ENCODE results near the gene ZNF683. TPM values are rescaled to one million over a fixed set of nuclear protein-coding genes. Genes with fewer than 3 reads are reported as not detected.

The ZNF683 gene
- total and polyA plus RNA-seq, 2 donors (not counting 1 experiment from before 2014, with no cell fraction given) = not detected

DNA sequence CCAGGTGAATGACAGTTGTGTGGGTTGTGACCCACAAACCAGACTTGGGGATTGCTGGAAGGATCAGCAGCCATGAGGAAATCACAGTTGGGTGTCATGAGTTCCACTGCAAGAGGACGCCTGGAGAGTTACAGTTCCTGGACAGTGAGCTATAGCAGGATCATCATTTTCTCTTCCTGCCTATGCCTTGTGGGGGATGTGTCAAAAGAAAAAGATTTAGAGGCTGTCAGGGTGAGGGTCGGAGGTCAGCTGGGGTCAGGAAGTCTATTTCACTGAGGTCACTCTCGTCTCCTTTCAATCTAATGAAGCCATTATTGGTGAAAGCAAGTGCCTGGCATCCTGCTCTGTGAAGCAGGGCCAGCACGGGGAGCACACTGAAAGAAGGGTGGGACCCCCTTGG lies 31.1 kb upstream of the ZNF683 start:
- no peak for DNase-seq (ENCODE audit: low read depth in 2 of 2)
- H3K27ac ChIP-seq (ENCODE audit: insufficient read depth, low read length) = no peak overlapping the region
- H3K9me3 ChIP-seq (ENCODE audit: control insufficient read depth, insufficient read depth, low read depth, low read length) = no peaks in the 10 kb centered on the region
- H3K4me1 ChIP-seq (ENCODE audit: control insufficient read depth, extremely low read depth, insufficient read depth, low read length) = no peaks in the 10 kb centered on the region
- H4K20me1 ChIP-seq (ENCODE audit: control insufficient read depth, extremely low read depth, insufficient read depth, low read length) = no peaks in the 10 kb centered on the region
- H2AFZ ChIP-seq (ENCODE audit: low read length) = no peak overlapping the region
- H3K4me3 ChIP-seq (replicated peaks in 1 of 4; ENCODE audit: control extremely low read depth in 1 of 4, insufficient read depth in 1 of 4, low read depth in 3 of 4, low read length in 4 of 4) = no peak overlapping the region
- no peak overlapping the region for H3K9ac ChIP-seq (ENCODE audit: insufficient read depth, low read length)
- H3K4me2 ChIP-seq (ENCODE audit: extremely low read depth, insufficient read depth, low read length) = no peak overlapping the region
- H3K79me2 ChIP-seq (ENCODE audit: control insufficient read depth, insufficient read depth, low read length) = no peaks in the 10 kb centered on the region
- no peaks in the 10 kb centered on the region for H3K27me3 ChIP-seq (ENCODE audit: control insufficient read depth, insufficient read depth, low read length)
- TF ChIP-seq, protein P1, sequence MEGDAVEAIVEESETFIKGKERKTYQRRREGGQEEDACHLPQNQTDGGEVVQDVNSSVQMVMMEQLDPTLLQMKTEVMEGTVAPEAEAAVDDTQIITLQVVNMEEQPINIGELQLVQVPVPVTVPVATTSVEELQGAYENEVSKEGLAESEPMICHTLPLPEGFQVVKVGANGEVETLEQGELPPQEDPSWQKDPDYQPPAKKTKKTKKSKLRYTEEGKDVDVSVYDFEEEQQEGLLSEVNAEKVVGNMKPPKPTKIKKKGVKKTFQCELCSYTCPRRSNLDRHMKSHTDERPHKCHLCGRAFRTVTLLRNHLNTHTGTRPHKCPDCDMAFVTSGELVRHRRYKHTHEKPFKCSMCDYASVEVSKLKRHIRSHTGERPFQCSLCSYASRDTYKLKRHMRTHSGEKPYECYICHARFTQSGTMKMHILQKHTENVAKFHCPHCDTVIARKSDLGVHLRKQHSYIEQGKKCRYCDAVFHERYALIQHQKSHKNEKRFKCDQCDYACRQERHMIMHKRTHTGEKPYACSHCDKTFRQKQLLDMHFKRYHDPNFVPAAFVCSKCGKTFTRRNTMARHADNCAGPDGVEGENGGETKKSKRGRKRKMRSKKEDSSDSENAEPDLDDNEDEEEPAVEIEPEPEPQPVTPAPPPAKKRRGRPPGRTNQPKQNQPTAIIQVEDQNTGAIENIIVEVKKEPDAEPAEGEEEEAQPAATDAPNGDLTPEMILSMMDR (conservative IDR thresholded peaks at IDR 0.05 in 1 of 2, IDR thresholded peaks at IDR 0.05 in 1 of 2; ENCODE audit: low read depth in 1 of 2, low read length in 2 of 2) = no peak
- TF ChIP-seq EZH2 (IDR thresholded peaks at IDR 0.05; ENCODE audit: low read length, missing control alignments) = no peak
- no peaks in the 10 kb centered on the region for H3K36me3 ChIP-seq (ENCODE audit: control insufficient read depth, insufficient read depth, low read length)

DNA sequence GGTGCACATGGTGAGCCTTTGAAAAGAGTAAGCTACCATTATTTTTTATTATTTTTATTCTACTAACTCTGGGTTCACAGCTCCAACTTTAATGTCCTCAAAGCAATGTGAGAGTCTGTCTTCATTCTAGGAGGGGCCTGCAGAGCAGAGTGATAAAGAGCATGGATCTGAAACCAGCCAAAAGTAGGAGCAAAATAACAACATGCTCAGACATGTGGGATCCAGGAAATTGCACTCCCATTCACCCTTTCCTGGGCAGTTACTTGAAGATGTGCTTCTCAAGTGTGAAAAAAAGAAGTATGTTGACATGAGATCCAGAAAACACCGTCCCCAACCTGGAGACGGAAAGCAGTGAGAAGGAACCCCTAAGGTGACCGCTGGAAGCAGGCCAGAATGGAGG lies 29.3 kb upstream of the ZNF683 start:
- H3K4me2 ChIP-seq (ENCODE audit: extremely low read depth, insufficient read depth, low read length) = no peak overlapping the region
- H3K4me1 ChIP-seq (ENCODE audit: control insufficient read depth, extremely low read depth, insufficient read depth, low read length) = no peaks in the 10 kb centered on the region
- no peak for TF ChIP-seq EZH2 (IDR thresholded peaks at IDR 0.05; ENCODE audit: low read length, missing control alignments)
- TF ChIP-seq, protein P1 (conservative IDR thresholded peaks at IDR 0.05 in 1 of 2, IDR thresholded peaks at IDR 0.05 in 1 of 2; ENCODE audit: low read depth in 1 of 2, low read length in 2 of 2) = no peak
- no peaks in the 10 kb centered on the region for H3K27me3 ChIP-seq (ENCODE audit: control insufficient read depth, insufficient read depth, low read length)
- H3K9ac ChIP-seq (ENCODE audit: insufficient read depth, low read length) = no peak overlapping the region
- H3K27ac ChIP-seq (ENCODE audit: insufficient read depth, low read length) = no peak overlapping the region
- no peaks in the 10 kb centered on the region for H4K20me1 ChIP-seq (ENCODE audit: control insufficient read depth, extremely low read depth, insufficient read depth, low read length)
- no peaks in the 10 kb centered on the region for H3K36me3 ChIP-seq (ENCODE audit: control insufficient read depth, insufficient read depth, low read length)
- no peak for DNase-seq (ENCODE audit: low read depth in 2 of 2)
- H3K79me2 ChIP-seq (ENCODE audit: control insufficient read depth, insufficient read depth, low read length) = no peaks in the 10 kb centered on the region
- H3K4me3 ChIP-seq (replicated peaks in 1 of 4; ENCODE audit: control extremely low read depth in 1 of 4, insufficient read depth in 1 of 4, low read depth in 3 of 4, low read length in 4 of 4) = no peak overlapping the region
- no peak overlapping the region for H2AFZ ChIP-seq (ENCODE audit: low read length)
- H3K9me3 ChIP-seq (ENCODE audit: control insufficient read depth, insufficient read depth, low read depth, low read length) = no peaks in the 10 kb centered on the region

DNA sequence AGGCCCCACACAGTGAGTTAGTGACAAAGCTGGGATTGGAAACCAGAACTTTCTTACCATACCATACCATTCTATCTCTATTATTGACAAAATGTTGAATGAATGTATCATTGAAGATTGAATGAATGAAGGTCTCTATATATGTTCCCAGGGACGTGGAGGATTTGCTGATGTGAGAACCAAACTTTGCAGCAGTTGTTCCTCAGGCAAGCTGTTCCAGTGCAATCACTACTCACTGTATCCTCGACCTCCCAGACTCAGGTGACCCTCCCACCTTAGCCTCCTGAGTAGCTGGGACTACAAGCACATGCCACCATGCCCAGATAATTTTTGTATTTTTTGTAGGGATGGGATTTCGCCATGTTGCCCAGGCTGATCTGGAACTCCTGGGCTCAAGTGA lies 26.5 kb upstream of the ZNF683 start:
- no peaks in the 10 kb centered on the region for H3K79me2 ChIP-seq (ENCODE audit: control insufficient read depth, insufficient read depth, low read length)
- H3K9me3 ChIP-seq (ENCODE audit: control insufficient read depth, insufficient read depth, low read depth, low read length) = no peaks in the 10 kb centered on the region
- no peaks in the 10 kb centered on the region for H3K4me1 ChIP-seq (ENCODE audit: control insufficient read depth, extremely low read depth, insufficient read depth, low read length)
- no peak overlapping the region for H3K4me2 ChIP-seq (ENCODE audit: extremely low read depth, insufficient read depth, low read length)
- H2AFZ ChIP-seq (ENCODE audit: low read length) = no peak overlapping the region
- H3K9ac ChIP-seq (ENCODE audit: insufficient read depth, low read length) = no peak overlapping the region
- TF ChIP-seq, protein P1 (conservative IDR thresholded peaks at IDR 0.05 in 1 of 2, IDR thresholded peaks at IDR 0.05 in 1 of 2; ENCODE audit: low read depth in 1 of 2, low read length in 2 of 2) = no peak
- TF ChIP-seq EZH2 (IDR thresholded peaks at IDR 0.05; ENCODE audit: low read length, missing control alignments) = no peak
- no peaks in the 10 kb centered on the region for H4K20me1 ChIP-seq (ENCODE audit: control insufficient read depth, extremely low read depth, insufficient read depth, low read length)
- no peaks in the 10 kb centered on the region for H3K27me3 ChIP-seq (ENCODE audit: control insufficient read depth, insufficient read depth, low read length)
- no peak overlapping the region for H3K4me3 ChIP-seq (replicated peaks in 1 of 4; ENCODE audit: control extremely low read depth in 1 of 4, insufficient read depth in 1 of 4, low read depth in 3 of 4, low read length in 4 of 4)
- DNase-seq (ENCODE audit: low read depth in 2 of 2) = no peak
- H3K36me3 ChIP-seq (ENCODE audit: control insufficient read depth, insufficient read depth, low read length) = no peaks in the 10 kb centered on the region
- no peak overlapping the region for H3K27ac ChIP-seq (ENCODE audit: insufficient read depth, low read length)

All from fibroblast of lung (primary cell).